ENCODE data around the gene KRTAP4-6. TPM values are rescaled to one million over a fixed set of nuclear protein-coding genes. Genes with fewer than 3 reads are reported as not detected.
"Not testable (repeated sequence)": the region's sequence is repeated elsewhere in the genome, so short reads cannot be mapped to it uniquely, and the experiment has no call there.

The KRTAP4-6 gene
- total and polyA plus RNA-seq, 3 experiments from 2014 or later: 0.35 TPM; not detected in 2

DNA sequence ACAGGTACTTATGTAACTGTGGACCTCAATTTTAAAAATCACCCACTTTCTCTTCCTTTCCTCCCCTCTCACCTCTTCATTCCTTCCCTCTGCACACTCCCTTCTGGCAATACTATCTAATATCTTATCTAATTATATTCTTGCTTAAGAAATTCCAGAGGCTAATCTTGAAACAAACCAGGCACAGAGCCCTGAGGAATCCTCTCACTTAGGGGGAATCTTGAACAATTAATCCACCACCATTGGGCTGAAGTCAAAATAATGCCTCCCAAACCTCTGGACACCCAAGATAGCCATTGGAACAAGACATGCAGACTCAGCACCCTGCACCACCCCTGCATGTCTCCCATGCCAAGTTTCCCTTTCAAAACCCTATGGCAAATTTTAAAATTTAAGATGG is 1.0 kb upstream of the KRTAP4-6 start:
- no peak overlapping the region for H3K27ac Mint-ChIP-seq
- Histone ChIP-seq H3K27me3 (ENCODE audit: insufficient read depth, low read length, poor library complexity, severe bottlenecking) (no peaks in the 10 kb centered on the region), H3K9me3 (ENCODE audit: low read length) (no peaks in the 10 kb centered on the region), H3K4me1 (ENCODE audit: insufficient read depth, low read length) (no peaks in the 10 kb centered on the region), H3K36me3 (ENCODE audit: insufficient read depth, low read length) (no peaks in the 10 kb centered on the region), H3K27ac (ENCODE audit: low read depth, low read length) (no peak overlapping the region), H3K4me3 (ENCODE audit: low read length) (no peak overlapping the region)
- ChIA-PET CTCF (no interaction called here), POLR2A (no interaction called here)
- H3K27me3 Mint-ChIP-seq: peaks cover 6 to 38% of the 10 kb centered on the region in 2 donors
- H3K36me3 Mint-ChIP-seq: peaks cover 2 to 31% (median 7%) of the 10 kb centered on the region in 3 donors
- no peak for DNase-seq
- no peaks in the 10 kb centered on the region for H3K4me1 Mint-ChIP-seq
- H3K4me3 Mint-ChIP-seq: no peak overlapping the region
- H3K9me3 Mint-ChIP-seq: peaks cover 10 to 37% (median 16%) of the 10 kb centered on the region in 5 donors

DNA sequence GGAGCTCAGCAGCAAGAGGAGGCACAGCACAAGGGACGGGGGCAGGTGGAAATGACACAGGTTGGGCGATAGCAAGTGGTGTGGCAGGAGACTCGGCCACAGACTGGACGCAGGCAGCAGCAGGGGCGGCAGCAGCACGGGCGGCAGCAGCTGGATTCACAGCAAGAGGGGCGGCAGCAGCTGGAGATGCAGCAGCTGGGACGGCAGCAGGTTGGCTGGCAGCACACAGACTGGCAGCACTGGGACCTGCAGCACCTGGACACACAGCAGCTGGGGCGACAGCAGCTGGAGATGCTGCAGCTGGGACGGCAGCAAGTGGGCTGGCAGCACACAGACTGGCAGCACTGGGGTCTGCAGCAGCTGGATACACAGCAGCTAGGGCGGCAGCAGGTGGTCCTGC is 479 bp downstream of the KRTAP4-6 start:
- H3K4me3 ChIP-seq (ENCODE audit: low read length); CTCF ChIA-PET: not testable (repeated sequence)

DNA sequence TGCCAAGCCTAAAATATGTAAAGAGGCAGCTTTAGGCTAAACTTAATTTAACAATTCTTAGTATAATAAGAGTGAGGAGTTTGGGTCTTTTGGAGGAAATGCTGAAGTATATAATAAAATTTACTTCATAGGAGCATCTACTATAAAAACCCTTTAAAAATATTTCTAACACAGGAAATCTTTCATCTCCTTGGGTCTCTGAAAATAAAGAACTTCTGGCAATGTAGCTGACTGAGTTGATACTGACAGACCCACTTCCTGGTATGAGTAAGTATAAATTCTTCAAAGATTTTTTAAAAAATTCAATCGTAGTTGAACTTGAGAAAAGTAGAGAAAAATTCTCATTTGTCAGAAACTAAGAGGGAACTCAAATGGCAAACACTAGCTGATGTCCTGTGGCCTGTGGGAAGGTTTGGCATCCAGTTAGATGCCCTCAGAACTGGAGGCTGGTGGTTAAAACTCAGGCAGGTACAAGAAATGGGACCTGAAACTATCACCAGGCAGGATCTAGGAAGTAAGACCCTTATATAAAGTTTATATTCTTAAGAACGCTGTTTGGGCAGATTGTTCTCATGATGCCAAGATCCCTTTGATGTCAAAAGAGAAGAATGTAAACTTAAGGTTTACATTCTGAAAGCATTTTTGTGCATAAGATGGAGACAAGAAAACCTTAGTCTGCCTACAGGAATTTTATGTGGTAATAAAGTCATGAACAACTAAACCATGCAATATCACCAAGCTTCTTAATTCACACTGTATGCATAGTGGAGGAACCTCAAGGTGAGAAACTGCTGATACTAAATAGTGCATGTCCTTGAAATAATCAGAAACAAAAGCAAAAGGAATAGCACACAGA is 6.2 kb downstream of the KRTAP4-6 start:
- peaks cover 15% of the 10 kb centered on the region for H3K4me1 ChIP-seq (ENCODE audit: insufficient read depth, low read length)
- POLR2A ChIA-PET: no interaction called here
- Mint-ChIP-seq H3K27me3 (peaks cover 9 to 12% of the 10 kb centered on the region in 2 donors), H3K27ac (peak overlapping the region in 5 of 8 donors; percentile 18 to 89 (median 88)), H3K9me3 (peaks cover 0 to 4% (median 2%) of the 10 kb centered on the region in 5 donors), H3K4me1 (peaks cover 8 to 41% (median 15%) of the 10 kb centered on the region in 3 donors), H3K4me3 (peak overlapping the region in 3 of 7 donors; percentile 57 to 79 (median 67)), H3K36me3 (no peaks in the 10 kb centered on the region)
- no peaks in the 10 kb centered on the region for H3K36me3 ChIP-seq (ENCODE audit: insufficient read depth, low read length)
- no peak overlapping the region for H3K4me3 ChIP-seq (ENCODE audit: low read length)
- CTCF ChIA-PET: no interaction called here
- H3K9me3 ChIP-seq (ENCODE audit: low read length): no peaks in the 10 kb centered on the region
- DNase-seq: peak in 2 of 5 donors; percentile 25 to 27
- H3K27ac ChIP-seq (ENCODE audit: low read depth, low read length): no peak overlapping the region
- H3K27me3 ChIP-seq (ENCODE audit: insufficient read depth, low read length, poor library complexity, severe bottlenecking): no peaks in the 10 kb centered on the region

More for the DNA sequence above, 479 bp downstream of the KRTAP4-6 start:
- DNase-seq; H3K4me3 Mint-ChIP-seq; H3K4me1 ChIP-seq (ENCODE audit: insufficient read depth, low read length); H3K27me3 ChIP-seq (ENCODE audit: insufficient read depth, low read length, poor library complexity, severe bottlenecking); H3K27ac Mint-ChIP-seq; H3K4me1 Mint-ChIP-seq; H3K36me3 ChIP-seq (ENCODE audit: insufficient read depth, low read length); POLR2A ChIA-PET; H3K27ac ChIP-seq (ENCODE audit: low read depth, low read length); H3K9me3 ChIP-seq (ENCODE audit: low read length): not testable (repeated sequence)
- H3K27me3 Mint-ChIP-seq: peaks cover 9 to 31% of the 10 kb centered on the region in 2 donors
- peaks cover 2 to 31% (median 6%) of the 10 kb centered on the region in 3 donors for H3K36me3 Mint-ChIP-seq
- H3K9me3 Mint-ChIP-seq: peaks cover 10 to 34% (median 16%) of the 10 kb centered on the region in 5 donors

DNA sequence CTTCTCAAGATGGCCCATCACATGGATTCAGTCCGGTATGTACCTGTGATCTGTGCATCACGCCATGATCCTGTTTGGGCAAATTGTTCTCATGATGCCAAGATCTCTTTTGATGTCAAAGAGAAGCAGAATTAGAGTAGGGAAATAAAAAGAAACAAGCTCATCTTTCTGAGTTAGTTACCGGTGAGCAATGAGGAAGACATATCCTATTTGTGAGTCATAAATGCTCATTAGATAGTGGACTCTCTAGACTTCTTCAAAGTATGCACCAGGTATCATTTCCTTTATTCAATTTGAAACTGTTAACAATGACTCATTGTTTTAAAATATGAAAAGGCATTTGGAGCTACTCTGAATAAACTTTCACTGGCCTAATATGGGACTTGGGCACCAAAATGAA is 8.4 kb downstream of the KRTAP4-6 start:
- Histone ChIP-seq H3K27ac (ENCODE audit: low read depth, low read length) (no peak overlapping the region), H3K4me3 (ENCODE audit: low read length) (no peak overlapping the region), H3K9me3 (ENCODE audit: low read length) (no peaks in the 10 kb centered on the region), H3K4me1 (ENCODE audit: insufficient read depth, low read length) (peaks cover 15% of the 10 kb centered on the region), H3K27me3 (ENCODE audit: insufficient read depth, low read length, poor library complexity, severe bottlenecking) (no peaks in the 10 kb centered on the region), H3K36me3 (ENCODE audit: insufficient read depth, low read length) (no peaks in the 10 kb centered on the region)
- Mint-ChIP-seq H3K4me1 (peaks cover 8 to 48% (median 15%) of the 10 kb centered on the region in 3 donors), H3K27me3 (peaks cover 0 to 3% of the 10 kb centered on the region in 2 donors), H3K36me3 (no peaks in the 10 kb centered on the region), H3K9me3 (peaks cover 0 to 2% (median 0%) of the 10 kb centered on the region in 5 donors), H3K4me3 (no peak overlapping the region), H3K27ac (peak overlapping the region in 2 of 8 donors; percentile 18 to 82)
- DNase-seq: no peak
- POLR2A ChIA-PET: no interaction called here
- CTCF ChIA-PET: interaction anchor here (1.3 kb wide), 1 partner anchor 417 kb away, joined by 3 read pairs; no protein-coding TSS in a partner anchor

DNA sequence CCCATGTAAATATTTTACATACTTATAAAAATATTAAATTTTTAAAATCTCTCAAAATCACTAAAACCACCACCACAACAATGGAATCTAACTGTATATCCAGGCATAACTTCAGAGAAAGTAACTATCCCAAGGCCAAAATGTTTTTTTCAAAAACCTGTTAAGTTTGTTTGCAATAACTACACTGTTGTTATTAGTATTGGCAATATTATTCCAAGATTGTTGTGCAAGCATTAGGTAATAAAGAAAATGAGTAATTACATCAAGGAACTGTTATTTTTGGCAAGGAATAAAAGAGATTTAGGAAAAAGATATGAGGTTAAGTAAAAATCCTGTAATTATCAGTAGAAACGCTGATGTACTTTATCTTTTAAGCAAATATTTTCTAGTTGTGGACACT is 13.0 kb downstream of the KRTAP4-6 start:
- no peak overlapping the region for H3K27ac ChIP-seq (ENCODE audit: low read depth, low read length)
- ChIA-PET POLR2A (no interaction called here), CTCF (interaction anchor here (1.8 kb wide), 1 partner anchor 195 kb away, joined by 4 read pairs; no protein-coding TSS in a partner anchor)
- peaks cover 3 to 16% of the 10 kb centered on the region in 2 donors for H3K27me3 Mint-ChIP-seq
- no peak overlapping the region for H3K4me3 Mint-ChIP-seq
- no peaks in the 10 kb centered on the region for H3K9me3 ChIP-seq (ENCODE audit: low read length)
- no peaks in the 10 kb centered on the region for H3K36me3 Mint-ChIP-seq
- peaks cover 0 to 3% (median 0%) of the 10 kb centered on the region in 5 donors for H3K9me3 Mint-ChIP-seq
- peaks cover 38 to 68% (median 44%) of the 10 kb centered on the region in 3 donors for H3K4me1 Mint-ChIP-seq
- no peaks in the 10 kb centered on the region for H3K36me3 ChIP-seq (ENCODE audit: insufficient read depth, low read length)
- no peak overlapping the region for H3K27ac Mint-ChIP-seq
- no peak overlapping the region for H3K4me3 ChIP-seq (ENCODE audit: low read length)
- H3K4me1 ChIP-seq (ENCODE audit: insufficient read depth, low read length): peaks cover 38% of the 10 kb centered on the region
- no peak for DNase-seq
- H3K27me3 ChIP-seq (ENCODE audit: insufficient read depth, low read length, poor library complexity, severe bottlenecking): no peaks in the 10 kb centered on the region

DNA sequence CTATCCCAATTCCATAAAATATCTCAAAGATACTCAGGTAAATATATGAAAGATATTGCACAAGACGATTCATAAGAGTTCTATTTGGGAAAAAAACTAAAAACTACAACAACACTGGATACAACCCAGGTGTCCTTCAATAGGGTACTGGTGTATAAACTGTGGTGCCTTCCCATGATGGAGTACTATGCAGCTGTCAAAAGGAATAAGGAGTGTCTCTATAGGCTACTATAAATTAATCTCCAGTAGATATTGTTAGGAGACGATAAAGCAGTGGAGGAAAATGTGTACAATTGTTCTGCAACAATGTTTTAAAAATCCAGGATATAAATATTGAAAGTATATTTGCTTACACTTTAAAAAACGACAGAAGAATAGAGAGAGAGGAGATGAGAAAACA is 13.9 kb downstream of the KRTAP4-6 start:
- H3K4me3 Mint-ChIP-seq: peak overlapping the region in 2 of 7 donors; percentile 69 to 73
- H3K27me3 ChIP-seq (ENCODE audit: insufficient read depth, low read length, poor library complexity, severe bottlenecking): no peaks in the 10 kb centered on the region
- no peak overlapping the region for H3K27ac ChIP-seq (ENCODE audit: low read depth, low read length)
- H3K4me3 ChIP-seq (ENCODE audit: low read length): no peak overlapping the region
- peaks cover 38 to 60% (median 44%) of the 10 kb centered on the region in 3 donors for H3K4me1 Mint-ChIP-seq
- no peak for DNase-seq
- H3K27me3 Mint-ChIP-seq: peaks cover 3 to 21% of the 10 kb centered on the region in 2 donors
- H3K4me1 ChIP-seq (ENCODE audit: insufficient read depth, low read length): peaks cover 38% of the 10 kb centered on the region
- H3K9me3 ChIP-seq (ENCODE audit: low read length): no peaks in the 10 kb centered on the region
- H3K27ac Mint-ChIP-seq: peak overlapping the region in 1 of 8 donors; percentile 96
- CTCF ChIA-PET: interaction anchor here (0.7 to 1.8 kb wide), 2 partner anchors 196 to 357 kb away, joined by 3 to 4 read pairs; no protein-coding TSS in a partner anchor
- peaks cover 0 to 3% (median 0%) of the 10 kb centered on the region in 5 donors for H3K9me3 Mint-ChIP-seq
- POLR2A ChIA-PET: interaction anchor here (0.7 kb wide), 2 partner anchors 87 to 182 kb away, joined by 5 read pairs; no protein-coding TSS in a partner anchor
- no peaks in the 10 kb centered on the region for H3K36me3 ChIP-seq (ENCODE audit: insufficient read depth, low read length)
- H3K36me3 Mint-ChIP-seq: no peaks in the 10 kb centered on the region

DNA sequence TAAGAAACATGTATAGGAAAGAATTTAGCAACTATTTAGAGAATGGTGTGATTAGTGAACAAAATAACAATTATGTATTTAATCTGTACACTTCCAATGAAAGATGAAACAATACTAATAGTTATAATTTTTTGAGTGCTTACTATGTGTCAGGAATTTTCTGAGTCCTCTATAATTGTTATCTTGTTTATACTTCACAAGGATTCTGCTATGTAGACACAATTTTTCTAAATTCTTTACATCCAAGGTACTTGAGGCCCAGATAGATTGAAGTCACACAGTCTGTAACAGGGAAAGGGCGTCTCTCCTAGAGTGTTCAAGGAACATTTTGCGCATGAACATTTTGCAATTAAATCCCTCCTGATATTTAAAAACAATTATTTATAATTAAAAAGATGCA is 15.3 kb downstream of the KRTAP4-6 start:
- H3K9me3 ChIP-seq (ENCODE audit: low read length): no peaks in the 10 kb centered on the region
- peak overlapping the region in 1 of 8 donors; percentile 96 for H3K27ac Mint-ChIP-seq
- no peaks in the 10 kb centered on the region for H3K36me3 ChIP-seq (ENCODE audit: insufficient read depth, low read length)
- H3K9me3 Mint-ChIP-seq: peaks cover 0 to 3% (median 0%) of the 10 kb centered on the region in 5 donors
- no peak overlapping the region for H3K4me3 ChIP-seq (ENCODE audit: low read length)
- peaks cover 40 to 60% (median 48%) of the 10 kb centered on the region in 3 donors for H3K4me1 Mint-ChIP-seq
- H3K27me3 ChIP-seq (ENCODE audit: insufficient read depth, low read length, poor library complexity, severe bottlenecking): no peaks in the 10 kb centered on the region
- H3K4me1 ChIP-seq (ENCODE audit: insufficient read depth, low read length): peaks cover 46% of the 10 kb centered on the region
- no peaks in the 10 kb centered on the region for H3K36me3 Mint-ChIP-seq
- H3K4me3 Mint-ChIP-seq: peak overlapping the region in 2 of 7 donors; percentile 29 to 66
- ChIA-PET CTCF (no interaction called here), POLR2A (no interaction called here)
- H3K27me3 Mint-ChIP-seq: peaks cover 3 to 30% of the 10 kb centered on the region in 2 donors
- no peak overlapping the region for H3K27ac ChIP-seq (ENCODE audit: low read depth, low read length)
- no peak for DNase-seq

DNA sequence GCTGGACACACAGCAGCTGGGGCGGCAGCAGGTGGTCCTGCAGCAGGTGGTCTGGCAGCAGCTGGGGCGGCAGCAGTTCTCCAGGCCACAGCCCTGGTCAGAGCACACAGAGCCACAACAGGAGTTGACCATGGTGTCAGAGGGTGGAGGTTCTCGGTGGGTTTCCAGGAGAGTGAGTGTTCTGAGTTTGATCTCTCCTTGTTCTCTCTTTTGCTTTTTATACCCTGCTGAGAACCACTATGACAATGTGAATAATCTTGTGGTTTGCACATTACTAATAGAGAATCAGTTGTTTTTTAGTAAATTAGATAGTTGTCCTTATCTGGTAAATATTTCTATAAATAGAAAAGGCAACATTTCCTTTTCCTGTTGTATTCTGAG is 16.4 kb downstream of the KRTAP4-6 start, which contains the start of gene KRTAP4-12:
Gene KRTAP4-12 (minus strand): TSS at position 192 of the 381 bp plus-strand sequence. CDS start 60 bp downstream, at position 132.
- H3K27ac ChIP-seq (ENCODE audit: low read depth, low read length); POLR2A ChIA-PET; H3K27me3 ChIP-seq (ENCODE audit: insufficient read depth, low read length, poor library complexity, severe bottlenecking); H3K36me3 Mint-ChIP-seq; CTCF ChIA-PET; H3K4me3 ChIP-seq (ENCODE audit: low read length); DNase-seq; H3K36me3 ChIP-seq (ENCODE audit: insufficient read depth, low read length); H3K9me3 ChIP-seq (ENCODE audit: low read length); H3K9me3 Mint-ChIP-seq: not testable (repeated sequence)
- H3K4me1 ChIP-seq (ENCODE audit: insufficient read depth, low read length): peaks cover 51% of the 10 kb centered on the region
- peaks cover 44 to 59% (median 51%) of the 10 kb centered on the region in 3 donors for H3K4me1 Mint-ChIP-seq
- peaks cover 3 to 30% of the 10 kb centered on the region in 2 donors for H3K27me3 Mint-ChIP-seq
- peak within 1 kb of the TSS; percentile 3 to 80 (median 53) for H3K4me3 Mint-ChIP-seq
- H3K27ac Mint-ChIP-seq: peak within 1 kb of the TSS in 6 of 8 donors; percentile 0 to 62 (median 22)
